Endometrial microvascular endothelial cells (primary cell): Measurements from ENCODE around the gene ZNF132. TPM values are rescaled to one million over a fixed set of nuclear protein-coding genes. Genes with fewer than 3 reads are reported as not detected.
"Not testable (repeated sequence)": the region's sequence is repeated elsewhere in the genome, so short reads cannot be mapped to it uniquely, and the experiment has no call there.

ENCODE experiments used
- in situ Hi-C: cut with HindIII; loops from 2 replicates; pipeline ENCODE4 v1.10.0; 2017; ENCODE audit warnings: low sequenced_read_pairs, low pct_unique_long_range_greater_than_20kb; ENCODE audit errors: inconsistent ontology term
- total RNA-seq: library from RNA; depleted of rRNA; stranded (reverse); fragments of >200 nt; gene quantifications from one replicate; pipeline ENCODE4 v1.2.3, GENCODE V29; 2015; ENCODE audit errors: inconsistent ontology term

Gene ZNF132
- total RNA-seq, 1 donor from 2014 or later = 3.3 TPM

GRCh38 chr19:58416604-58417003, 23.3 kb downstream of the ZNF132 start:
- in situ Hi-C loops = no loop called here

- in situ Hi-C loops = no loop called here
Measured at GRCh38 chr19:58409010-58409790, 30.8 kb downstream of the ZNF132 start.

GRCh38 chr19:58408152-58409009, 31.6 kb downstream of the ZNF132 start, which contains the start of gene ZNF584:
TSS of gene ZNF584 (plus strand) at chr19:58408649. CDS start at chr19:58409148, 499 bp downstream.
- in situ Hi-C loops = no loop called here

GRCh38 chr19:58407658-58408151, 32.2 kb downstream of the ZNF132 start:
- in situ Hi-C loops = no loop called here

- in situ Hi-C loops = no loop called here
Measured at GRCh38 chr19:58406818-58407657, 32.9 kb downstream of the ZNF132 start.

GRCh38 chr19:58403920-58404478, 36.0 kb downstream of the ZNF132 start:
- in situ Hi-C loops = not testable (repeated sequence)

GRCh38 chr19:58401840-58402421, 38.0 kb downstream of the ZNF132 start:
- in situ Hi-C loops = no loop called here

- in situ Hi-C loops = no loop called here
Measured at GRCh38 chr19:58400916-58401839, 38.8 kb downstream of the ZNF132 start.

- in situ Hi-C loops = no loop called here
Measured at GRCh38 chr19:58400316-58400915, 39.5 kb downstream of the ZNF132 start.

- in situ Hi-C loops = no loop called here
Measured at GRCh38 chr19:58399903-58400302, 40.0 kb downstream of the ZNF132 start.

GRCh38 chr19:58398545-58398944, 41.4 kb downstream of the ZNF132 start:
- in situ Hi-C loops = no loop called here

- in situ Hi-C loops = no loop called here
Measured at GRCh38 chr19:58398087-58398486, 41.9 kb downstream of the ZNF132 start.

- in situ Hi-C loops = no loop called here
Measured at GRCh38 chr19:58397533-58398037, 42.4 kb downstream of the ZNF132 start.

- in situ Hi-C loops = no loop called here
Measured at GRCh38 chr19:58396691-58397532, 43.0 kb downstream of the ZNF132 start.

GRCh38 chr19:58395979-58396627, 43.9 kb downstream of the ZNF132 start:
- in situ Hi-C loops = no loop called here
